Glutamatergic neuron (in vitro differentiated cells): ENCODE results near the gene DTNBP1. TPM values are rescaled to one million over a fixed set of nuclear protein-coding genes. Genes with fewer than 3 reads are reported as not detected.

ENCODE experiments used
- DNase-seq: peaks from one replicate; pipeline ENCODE4 v3.0.0; 2022
- H3K27ac Mint-ChIP-seq: one replicate; pipeline ENCODE4 v1.8.0; 2020; ENCODE audit warnings: mild to moderate bottlenecking, mixed read lengths, inconsistent platforms; ENCODE audit not compliant: unreplicated experiment
- H3K27me3 Mint-ChIP-seq: one replicate; pipeline ENCODE4 v1.8.0; 2020; ENCODE audit warnings: mild to moderate bottlenecking, moderate library complexity, mixed read lengths, inconsistent platforms; ENCODE audit not compliant: unreplicated experiment
- H3K36me3 Mint-ChIP-seq: one replicate; pipeline ENCODE4 v1.8.0; 2020; ENCODE audit warnings: mild to moderate bottlenecking, mixed read lengths, inconsistent platforms; ENCODE audit not compliant: unreplicated experiment
- H3K4me1 Mint-ChIP-seq: one replicate; pipeline ENCODE4 v1.8.0; 2020; ENCODE audit warnings: mild to moderate bottlenecking, low read depth, mixed read lengths, inconsistent platforms; ENCODE audit not compliant: unreplicated experiment
- H3K4me3 Mint-ChIP-seq: one replicate; pipeline ENCODE4 v1.8.0; 2020; ENCODE audit warnings: mild to moderate bottlenecking, mixed read lengths, inconsistent platforms; ENCODE audit not compliant: unreplicated experiment
- H3K9me3 Mint-ChIP-seq: one replicate; pipeline ENCODE4 v1.8.0; 2020; ENCODE audit warnings: mild to moderate bottlenecking, moderate library complexity, mixed read lengths, inconsistent platforms; ENCODE audit not compliant: unreplicated experiment
- total RNA-seq: library from RNA; stranded (reverse); fragmentation: NEBNext Ultra II Directional; extraction: Animal tissue kit (Norgen Biotek cat#: 25700); gene quantifications from one replicate; pipeline ENCODE4 v1.2.1, GENCODE V29; 2021; ENCODE audit not compliant: unreplicated experiment
- TF ChIP-seq, protein P1 (sequence below): fragments of 200-600 bp; sonication (generic); IDR thresholded peaks from one replicate; pipeline ENCODE4 v1.5.0; 2021; ENCODE audit not compliant: partially characterized antibody, unreplicated experiment

Gene DTNBP1
- total RNA-seq, 1 donor from 2014 or later, result 13.2 TPM

DNA sequence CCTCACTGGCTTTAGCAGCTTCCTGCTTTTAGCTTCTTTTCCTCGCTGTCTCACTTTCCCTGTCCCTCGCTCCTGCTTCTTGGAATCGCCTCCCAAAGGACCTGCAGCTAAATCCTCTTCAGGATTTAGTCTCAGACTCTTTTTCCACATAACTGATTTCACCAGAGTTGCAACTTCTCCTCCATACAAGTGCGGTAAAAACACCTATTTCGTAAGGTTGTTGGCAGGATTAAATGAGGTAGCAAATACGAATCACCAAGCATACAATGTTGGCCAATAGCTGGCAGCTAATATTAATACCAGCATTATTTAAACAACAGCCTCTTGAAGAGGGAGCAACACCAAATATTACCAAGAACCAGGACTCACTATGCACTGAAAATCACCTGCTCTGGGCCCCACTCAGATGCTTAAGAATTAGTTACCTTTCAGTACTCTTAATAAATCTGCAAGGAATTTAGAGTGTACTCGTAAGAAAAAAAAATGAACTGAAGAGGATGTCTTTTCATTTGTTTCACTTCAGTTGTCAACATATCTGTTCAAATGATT, 123.0 kb downstream of the DTNBP1 start:
- Mint-ChIP-seq H3K4me1 (no peaks in the 10 kb centered on the region), H3K4me3 (no peak overlapping the region), H3K9me3 (peaks cover 5% of the 10 kb centered on the region), H3K27me3 (no peaks in the 10 kb centered on the region), H3K36me3 (no peaks in the 10 kb centered on the region), H3K27ac (no peak overlapping the region)
- DNase-seq, result no peak
- TF ChIP-seq, protein P1, sequence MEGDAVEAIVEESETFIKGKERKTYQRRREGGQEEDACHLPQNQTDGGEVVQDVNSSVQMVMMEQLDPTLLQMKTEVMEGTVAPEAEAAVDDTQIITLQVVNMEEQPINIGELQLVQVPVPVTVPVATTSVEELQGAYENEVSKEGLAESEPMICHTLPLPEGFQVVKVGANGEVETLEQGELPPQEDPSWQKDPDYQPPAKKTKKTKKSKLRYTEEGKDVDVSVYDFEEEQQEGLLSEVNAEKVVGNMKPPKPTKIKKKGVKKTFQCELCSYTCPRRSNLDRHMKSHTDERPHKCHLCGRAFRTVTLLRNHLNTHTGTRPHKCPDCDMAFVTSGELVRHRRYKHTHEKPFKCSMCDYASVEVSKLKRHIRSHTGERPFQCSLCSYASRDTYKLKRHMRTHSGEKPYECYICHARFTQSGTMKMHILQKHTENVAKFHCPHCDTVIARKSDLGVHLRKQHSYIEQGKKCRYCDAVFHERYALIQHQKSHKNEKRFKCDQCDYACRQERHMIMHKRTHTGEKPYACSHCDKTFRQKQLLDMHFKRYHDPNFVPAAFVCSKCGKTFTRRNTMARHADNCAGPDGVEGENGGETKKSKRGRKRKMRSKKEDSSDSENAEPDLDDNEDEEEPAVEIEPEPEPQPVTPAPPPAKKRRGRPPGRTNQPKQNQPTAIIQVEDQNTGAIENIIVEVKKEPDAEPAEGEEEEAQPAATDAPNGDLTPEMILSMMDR, result no peak

DNA sequence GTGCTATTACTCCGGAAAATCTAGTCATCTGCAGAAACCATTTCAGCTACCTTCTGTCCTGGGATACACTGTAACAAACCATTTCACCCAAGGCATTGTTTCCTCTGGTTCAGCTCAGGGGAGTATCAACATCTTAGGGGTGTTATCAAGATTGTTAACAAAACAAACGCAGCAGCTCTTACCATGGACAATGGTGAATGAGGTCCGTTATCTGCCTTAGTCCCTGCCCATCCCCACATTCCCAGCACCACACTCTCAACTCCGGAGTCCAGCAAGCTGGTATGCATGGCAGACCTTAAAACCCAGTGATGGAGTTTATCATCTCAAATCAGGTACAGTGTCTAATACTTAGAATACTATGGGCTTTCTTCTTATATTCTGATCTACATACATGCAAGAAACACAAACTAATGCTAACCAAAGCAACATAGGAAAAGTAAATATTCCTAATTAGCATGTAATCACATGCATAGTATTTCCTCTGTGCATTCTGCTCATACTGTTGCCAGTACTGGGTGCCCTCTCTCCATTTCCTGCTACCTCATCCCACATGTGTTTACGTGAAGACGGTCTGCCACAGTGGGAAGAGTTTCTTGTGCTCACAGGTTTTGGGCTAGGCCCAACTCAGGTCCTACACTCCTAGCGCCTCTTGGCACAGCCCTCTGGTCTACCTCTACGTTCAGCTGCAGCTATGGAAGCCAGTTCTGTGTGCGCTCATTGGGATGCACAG, 123.9 kb downstream of the DTNBP1 start:
- Mint-ChIP-seq H3K9me3 (peaks cover 5% of the 10 kb centered on the region), H3K27ac (no peak overlapping the region), H3K4me3 (no peak overlapping the region), H3K27me3 (no peaks in the 10 kb centered on the region), H3K36me3 (no peaks in the 10 kb centered on the region), H3K4me1 (no peaks in the 10 kb centered on the region)
- DNase-seq, result no peak
- TF ChIP-seq, protein P1, result no peak

DNA sequence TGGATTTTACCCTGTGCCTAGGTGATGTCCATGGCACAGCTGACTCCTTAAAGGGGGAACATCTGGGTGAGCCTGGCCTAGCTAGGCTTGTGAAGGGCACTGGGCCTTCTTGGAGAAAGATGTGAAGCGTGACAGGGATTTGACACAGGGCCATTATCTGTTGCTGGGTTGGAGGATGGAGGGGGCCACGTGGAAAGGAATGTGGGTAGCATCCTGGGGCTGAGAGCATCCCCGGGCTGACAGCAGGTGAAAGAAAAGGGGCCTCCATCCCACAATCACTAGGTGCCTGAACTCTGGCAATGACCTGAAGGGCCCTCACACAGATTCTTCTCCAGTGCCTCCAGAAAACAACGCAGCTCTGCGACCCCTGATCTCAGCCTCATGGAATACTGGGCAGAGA, 124.7 kb downstream of the DTNBP1 start:
- no peak for DNase-seq
- peaks cover 5% of the 10 kb centered on the region for H3K9me3 Mint-ChIP-seq
- no peaks in the 10 kb centered on the region for H3K36me3 Mint-ChIP-seq
- H3K27ac Mint-ChIP-seq, result no peak overlapping the region
- no peaks in the 10 kb centered on the region for H3K27me3 Mint-ChIP-seq
- H3K4me1 Mint-ChIP-seq, result no peaks in the 10 kb centered on the region
- H3K4me3 Mint-ChIP-seq, result no peak overlapping the region
- TF ChIP-seq, protein P1, result no peak

DNA sequence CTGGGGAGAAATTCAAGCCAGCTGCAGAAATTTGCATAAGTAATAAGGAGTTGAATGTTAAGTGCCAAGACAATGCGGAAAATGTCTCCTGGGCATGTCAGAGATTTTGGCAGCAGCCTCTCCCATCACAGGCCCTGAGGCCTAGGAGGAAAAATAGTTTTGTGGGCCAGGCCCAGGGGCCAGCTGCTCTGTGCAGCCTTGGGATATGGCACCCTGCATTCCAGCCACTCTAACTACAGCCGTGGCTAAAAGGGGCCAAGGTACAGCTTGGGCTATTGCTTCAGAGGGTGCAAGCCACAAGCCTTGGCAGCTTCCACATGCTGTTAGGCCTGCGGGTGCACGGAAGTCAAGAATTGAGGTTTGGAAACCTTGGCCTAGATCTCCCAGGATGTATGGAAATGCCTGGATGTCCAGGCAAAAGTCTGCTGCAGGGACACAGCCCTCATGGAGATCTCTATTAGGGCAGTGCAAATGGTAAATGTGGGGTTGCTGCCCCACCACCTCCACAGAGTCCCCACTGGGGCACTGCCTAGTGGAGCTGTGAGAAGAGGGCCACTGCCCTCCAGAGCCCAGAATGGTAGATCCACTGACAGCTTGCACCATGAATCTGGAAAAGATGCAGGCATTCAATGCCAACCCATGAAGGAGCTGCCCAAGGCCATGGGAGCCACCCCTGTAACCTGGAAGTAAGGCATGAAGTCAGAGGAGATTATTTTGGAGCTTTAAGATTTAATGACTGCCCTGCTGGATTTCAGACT, 126.5 kb downstream of the DTNBP1 start:
- DNase-seq, result no peak
- no peaks in the 10 kb centered on the region for H3K36me3 Mint-ChIP-seq
- TF ChIP-seq, protein P1, result no peak
- no peak overlapping the region for H3K4me3 Mint-ChIP-seq
- no peaks in the 10 kb centered on the region for H3K4me1 Mint-ChIP-seq
- no peaks in the 10 kb centered on the region for H3K27me3 Mint-ChIP-seq
- H3K27ac Mint-ChIP-seq, result no peak overlapping the region
- peaks cover 7% of the 10 kb centered on the region for H3K9me3 Mint-ChIP-seq
